ENCODE data around the gene CST3.
"Not testable (repeated sequence)": the region's sequence is repeated elsewhere in the genome, so short reads cannot be mapped to it uniquely, and the experiment has no call there.

Gene CST3

GRCh38 chr20:23669327-23669726 lies 31.6 kb upstream of the CST3 start:
- Mint-ChIP-seq H3K36me3 (no peaks in the 10 kb centered on the region), H3K4me1 (no peaks in the 10 kb centered on the region), H3K27me3 (no peaks in the 10 kb centered on the region), H3K27ac (no peak overlapping the region), H3K4me3 (no peak overlapping the region), H3K9me3 (peaks cover 1% of the 10 kb centered on the region)
- ATAC-seq (ENCODE audit: low read depth) = no peak
- DNase-seq (ENCODE audit: low spot score in 2 of 2) = no peak

GRCh38 chr20:23668477-23668951 lies 30.8 kb upstream of the CST3 start:
- peak; percentile 7 to 28 for DNase-seq (ENCODE audit: low spot score in 2 of 2)
- ATAC-seq (ENCODE audit: low read depth) = peak; percentile 38
- Mint-ChIP-seq H3K27me3 (no peaks in the 10 kb centered on the region), H3K27ac (no peak overlapping the region), H3K36me3 (no peaks in the 10 kb centered on the region), H3K4me3 (no peak overlapping the region), H3K4me1 (no peaks in the 10 kb centered on the region), H3K9me3 (peaks cover 1% of the 10 kb centered on the region)

GRCh38 chr20:23667666-23668065 lies 29.9 kb upstream of the CST3 start:
- Mint-ChIP-seq H3K36me3 (no peaks in the 10 kb centered on the region), H3K4me3 (no peak overlapping the region), H3K27ac (no peak overlapping the region), H3K4me1 (no peaks in the 10 kb centered on the region), H3K27me3 (no peaks in the 10 kb centered on the region), H3K9me3 (no peaks in the 10 kb centered on the region)
- no peak for DNase-seq (ENCODE audit: low spot score in 2 of 2)
- no peak for ATAC-seq (ENCODE audit: low read depth)

- no peak for DNase-seq (ENCODE audit: low spot score in 2 of 2)
Observed at GRCh38 chr20:23666698-23667097, 28.9 kb upstream of the CST3 start.

GRCh38 chr20:23666189-23666588 lies 28.4 kb upstream of the CST3 start:
- H3K27ac Mint-ChIP-seq = no peak overlapping the region
- no peak for ATAC-seq (ENCODE audit: low read depth)
- H3K27me3 Mint-ChIP-seq = no peaks in the 10 kb centered on the region
- H3K4me3 Mint-ChIP-seq = no peak overlapping the region
- no peaks in the 10 kb centered on the region for H3K4me1 Mint-ChIP-seq
- no peaks in the 10 kb centered on the region for H3K9me3 Mint-ChIP-seq
- DNase-seq (ENCODE audit: low spot score in 2 of 2) = no peak
- no peaks in the 10 kb centered on the region for H3K36me3 Mint-ChIP-seq

More at GRCh38 chr20:23666698-23667097, 28.9 kb upstream of the CST3 start:
- ATAC-seq (ENCODE audit: low read depth) = no peak
- Mint-ChIP-seq H3K36me3 (no peaks in the 10 kb centered on the region), H3K27me3 (no peaks in the 10 kb centered on the region), H3K4me3 (no peak overlapping the region), H3K9me3 (no peaks in the 10 kb centered on the region), H3K27ac (no peak overlapping the region), H3K4me1 (no peaks in the 10 kb centered on the region)

- Mint-ChIP-seq H3K27ac (no peak overlapping the region), H3K27me3 (peaks cover 1% of the 10 kb centered on the region), H3K4me3 (no peak overlapping the region), H3K36me3 (no peaks in the 10 kb centered on the region), H3K9me3 (no peaks in the 10 kb centered on the region), H3K4me1 (no peaks in the 10 kb centered on the region)
- ATAC-seq (ENCODE audit: low read depth) = no peak
- no peak for DNase-seq (ENCODE audit: low spot score in 2 of 2)
Observed at GRCh38 chr20:23664954-23665353, 27.2 kb upstream of the CST3 start.

- not testable (repeated sequence) for H3K27ac Mint-ChIP-seq; H3K27me3 Mint-ChIP-seq; H3K36me3 Mint-ChIP-seq; DNase-seq (ENCODE audit: low spot score in 2 of 2); H3K9me3 Mint-ChIP-seq; H3K4me3 Mint-ChIP-seq; ATAC-seq (ENCODE audit: low read depth); H3K4me1 Mint-ChIP-seq
Observed at GRCh38 chr20:23664046-23664445, 26.3 kb upstream of the CST3 start.

GRCh38 chr20:23663180-23663579 lies 25.4 kb upstream of the CST3 start:
- ATAC-seq (ENCODE audit: low read depth) = no peak
- Mint-ChIP-seq H3K4me1 (no peaks in the 10 kb centered on the region), H3K27me3 (peaks cover 3% of the 10 kb centered on the region), H3K9me3 (no peaks in the 10 kb centered on the region), H3K36me3 (no peaks in the 10 kb centered on the region), H3K27ac (no peak overlapping the region), H3K4me3 (no peak overlapping the region)
- DNase-seq (ENCODE audit: low spot score in 2 of 2) = no peak

GRCh38 chr20:23662276-23662870 lies 24.6 kb upstream of the CST3 start:
- no peak for DNase-seq (ENCODE audit: low spot score in 2 of 2)
- H3K4me3 Mint-ChIP-seq = no peak overlapping the region
- no peaks in the 10 kb centered on the region for H3K36me3 Mint-ChIP-seq
- H3K27me3 Mint-ChIP-seq = peaks cover 3% of the 10 kb centered on the region
- no peaks in the 10 kb centered on the region for H3K4me1 Mint-ChIP-seq
- ATAC-seq (ENCODE audit: low read depth) = no peak
- H3K27ac Mint-ChIP-seq = no peak overlapping the region
- no peaks in the 10 kb centered on the region for H3K9me3 Mint-ChIP-seq

- Mint-ChIP-seq H3K27me3 (peaks cover 5% of the 10 kb centered on the region), H3K9me3 (no peaks in the 10 kb centered on the region), H3K36me3 (no peaks in the 10 kb centered on the region), H3K4me1 (no peaks in the 10 kb centered on the region), H3K27ac (no peak overlapping the region), H3K4me3 (no peak overlapping the region)
- DNase-seq (ENCODE audit: low spot score in 2 of 2) (no peak), ATAC-seq (ENCODE audit: low read depth) (no peak)
Observed at GRCh38 chr20:23661002-23661429, 23.3 kb upstream of the CST3 start.

- Mint-ChIP-seq H3K27ac (no peak overlapping the region), H3K4me1 (no peaks in the 10 kb centered on the region), H3K27me3 (peaks cover 5% of the 10 kb centered on the region), H3K36me3 (no peaks in the 10 kb centered on the region), H3K9me3 (no peaks in the 10 kb centered on the region), H3K4me3 (no peak overlapping the region)
- ATAC-seq (ENCODE audit: low read depth) = no peak
- no peak for DNase-seq (ENCODE audit: low spot score in 2 of 2)
Observed at GRCh38 chr20:23659989-23660837, 22.5 kb upstream of the CST3 start.

- not testable (repeated sequence) for H3K27me3 Mint-ChIP-seq; H3K9me3 Mint-ChIP-seq; H3K4me3 Mint-ChIP-seq; H3K36me3 Mint-ChIP-seq; H3K4me1 Mint-ChIP-seq; DNase-seq (ENCODE audit: low spot score in 2 of 2); H3K27ac Mint-ChIP-seq; ATAC-seq (ENCODE audit: low read depth)
Observed at GRCh38 chr20:23659610-23659988, 21.8 kb upstream of the CST3 start.

- Mint-ChIP-seq H3K4me3 (no peak overlapping the region), H3K27ac (no peak overlapping the region), H3K4me1 (no peaks in the 10 kb centered on the region), H3K27me3 (peaks cover 5% of the 10 kb centered on the region), H3K9me3 (no peaks in the 10 kb centered on the region), H3K36me3 (no peaks in the 10 kb centered on the region)
- DNase-seq (ENCODE audit: low spot score in 2 of 2) (no peak), ATAC-seq (ENCODE audit: low read depth) (no peak)
Observed at GRCh38 chr20:23658989-23659609, 21.3 kb upstream of the CST3 start.

- Mint-ChIP-seq H3K36me3 (no peaks in the 10 kb centered on the region), H3K4me1 (no peaks in the 10 kb centered on the region), H3K27ac (no peak overlapping the region), H3K4me3 (no peak overlapping the region), H3K27me3 (peaks cover 6% of the 10 kb centered on the region), H3K9me3 (no peaks in the 10 kb centered on the region)
- ATAC-seq (ENCODE audit: low read depth) = no peak
- no peak for DNase-seq (ENCODE audit: low spot score in 2 of 2)
Observed at GRCh38 chr20:23658336-23658735, 20.6 kb upstream of the CST3 start.
